ENCODE measurements around the gene TCF7L1.

DNA sequence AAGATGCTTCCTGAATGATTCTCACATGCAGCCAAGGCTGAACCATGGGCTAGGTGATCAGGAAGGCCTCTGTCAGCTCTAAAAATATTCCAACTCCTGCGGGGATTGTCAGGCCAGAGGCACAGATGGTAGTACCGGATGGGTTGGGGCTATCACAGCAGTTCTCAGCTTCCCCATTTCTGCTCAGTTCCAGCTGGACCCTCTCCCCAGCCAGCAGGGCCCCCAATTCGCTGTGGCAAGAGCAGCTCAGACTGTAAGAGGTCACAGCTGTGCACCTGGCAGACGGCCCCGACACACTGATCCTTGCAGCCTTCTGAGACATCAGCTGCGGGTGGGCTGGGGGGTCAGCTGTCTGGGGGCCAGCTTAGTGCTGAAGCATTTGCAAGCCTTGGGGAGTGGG, 43.6 kb upstream of the TCF7L1 start:
- TF ChIP-seq, protein P1, sequence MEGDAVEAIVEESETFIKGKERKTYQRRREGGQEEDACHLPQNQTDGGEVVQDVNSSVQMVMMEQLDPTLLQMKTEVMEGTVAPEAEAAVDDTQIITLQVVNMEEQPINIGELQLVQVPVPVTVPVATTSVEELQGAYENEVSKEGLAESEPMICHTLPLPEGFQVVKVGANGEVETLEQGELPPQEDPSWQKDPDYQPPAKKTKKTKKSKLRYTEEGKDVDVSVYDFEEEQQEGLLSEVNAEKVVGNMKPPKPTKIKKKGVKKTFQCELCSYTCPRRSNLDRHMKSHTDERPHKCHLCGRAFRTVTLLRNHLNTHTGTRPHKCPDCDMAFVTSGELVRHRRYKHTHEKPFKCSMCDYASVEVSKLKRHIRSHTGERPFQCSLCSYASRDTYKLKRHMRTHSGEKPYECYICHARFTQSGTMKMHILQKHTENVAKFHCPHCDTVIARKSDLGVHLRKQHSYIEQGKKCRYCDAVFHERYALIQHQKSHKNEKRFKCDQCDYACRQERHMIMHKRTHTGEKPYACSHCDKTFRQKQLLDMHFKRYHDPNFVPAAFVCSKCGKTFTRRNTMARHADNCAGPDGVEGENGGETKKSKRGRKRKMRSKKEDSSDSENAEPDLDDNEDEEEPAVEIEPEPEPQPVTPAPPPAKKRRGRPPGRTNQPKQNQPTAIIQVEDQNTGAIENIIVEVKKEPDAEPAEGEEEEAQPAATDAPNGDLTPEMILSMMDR (conservative IDR thresholded peaks at IDR 0.05; ENCODE audit: low read length) = no peak
- no peak for TF ChIP-seq EZH2phosphoT487 (IDR thresholded peaks at IDR 0.05; ENCODE audit: borderline replicate concordance)
